Fibroblast of skin of left biceps (primary cell): ENCODE measurements around the gene GHR.
"Not testable (repeated sequence)": the region's sequence is repeated elsewhere in the genome, so short reads cannot be mapped to it uniquely, and the experiment has no call there.

Source experiments
- DNase-seq, 2 experiments: peaks; one replicate each; pipeline ENCODE4 v3.0.0-alpha.2; 2013; ENCODE audit warnings: low read depth in 2 of 2

Gene GHR

DNA sequence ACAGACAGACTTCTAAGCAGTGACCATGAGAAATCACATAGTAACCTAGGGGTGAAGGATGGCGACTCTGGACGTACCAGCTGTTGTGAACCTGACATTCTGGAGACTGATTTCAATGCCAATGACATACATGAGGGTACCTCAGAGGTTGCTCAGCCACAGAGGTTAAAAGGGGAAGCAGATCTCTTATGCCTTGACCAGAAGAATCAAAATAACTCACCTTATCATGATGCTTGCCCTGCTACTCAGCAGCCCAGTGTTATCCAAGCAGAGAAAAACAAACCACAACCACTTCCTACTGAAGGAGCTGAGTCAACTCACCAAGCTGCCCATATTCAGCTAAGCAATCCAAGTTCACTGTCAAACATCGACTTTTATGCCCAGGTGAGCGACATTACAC lies 295.4 kb downstream of the GHR start:
- no peak for DNase-seq

DNA sequence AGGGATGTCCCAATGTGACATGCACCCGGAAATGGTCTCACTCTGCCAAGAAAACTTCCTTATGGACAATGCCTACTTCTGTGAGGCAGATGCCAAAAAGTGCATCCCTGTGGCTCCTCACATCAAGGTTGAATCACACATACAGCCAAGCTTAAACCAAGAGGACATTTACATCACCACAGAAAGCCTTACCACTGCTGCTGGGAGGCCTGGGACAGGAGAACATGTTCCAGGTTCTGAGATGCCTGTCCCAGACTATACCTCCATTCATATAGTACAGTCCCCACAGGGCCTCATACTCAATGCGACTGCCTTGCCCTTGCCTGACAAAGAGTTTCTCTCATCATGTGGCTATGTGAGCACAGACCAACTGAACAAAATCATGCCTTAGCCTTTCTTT lies 295.8 kb downstream of the GHR start:
- DNase-seq = no peak

DNA sequence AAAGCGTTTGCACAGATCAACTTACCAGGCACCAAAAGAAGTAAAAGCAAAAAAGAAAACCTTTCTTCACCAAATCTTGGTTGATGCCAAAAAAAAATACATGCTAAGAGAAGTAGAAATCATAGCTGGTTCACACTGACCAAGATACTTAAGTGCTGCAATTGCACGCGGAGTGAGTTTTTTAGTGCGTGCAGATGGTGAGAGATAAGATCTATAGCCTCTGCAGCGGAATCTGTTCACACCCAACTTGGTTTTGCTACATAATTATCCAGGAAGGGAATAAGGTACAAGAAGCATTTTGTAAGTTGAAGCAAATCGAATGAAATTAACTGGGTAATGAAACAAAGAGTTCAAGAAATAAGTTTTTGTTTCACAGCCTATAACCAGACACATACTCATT lies 297.0 kb downstream of the GHR start:
- DNase-seq = no peak

DNA sequence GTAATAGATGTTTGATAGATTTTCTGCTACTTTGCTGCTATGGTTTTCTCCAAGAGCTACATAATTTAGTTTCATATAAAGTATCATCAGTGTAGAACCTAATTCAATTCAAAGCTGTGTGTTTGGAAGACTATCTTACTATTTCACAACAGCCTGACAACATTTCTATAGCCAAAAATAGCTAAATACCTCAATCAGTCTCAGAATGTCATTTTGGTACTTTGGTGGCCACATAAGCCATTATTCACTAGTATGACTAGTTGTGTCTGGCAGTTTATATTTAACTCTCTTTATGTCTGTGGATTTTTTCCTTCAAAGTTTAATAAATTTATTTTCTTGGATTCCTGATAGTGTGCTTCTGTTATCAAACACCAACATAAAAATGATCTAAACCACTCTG lies 298.2 kb downstream of the GHR start:
- DNase-seq = no peak

DNA sequence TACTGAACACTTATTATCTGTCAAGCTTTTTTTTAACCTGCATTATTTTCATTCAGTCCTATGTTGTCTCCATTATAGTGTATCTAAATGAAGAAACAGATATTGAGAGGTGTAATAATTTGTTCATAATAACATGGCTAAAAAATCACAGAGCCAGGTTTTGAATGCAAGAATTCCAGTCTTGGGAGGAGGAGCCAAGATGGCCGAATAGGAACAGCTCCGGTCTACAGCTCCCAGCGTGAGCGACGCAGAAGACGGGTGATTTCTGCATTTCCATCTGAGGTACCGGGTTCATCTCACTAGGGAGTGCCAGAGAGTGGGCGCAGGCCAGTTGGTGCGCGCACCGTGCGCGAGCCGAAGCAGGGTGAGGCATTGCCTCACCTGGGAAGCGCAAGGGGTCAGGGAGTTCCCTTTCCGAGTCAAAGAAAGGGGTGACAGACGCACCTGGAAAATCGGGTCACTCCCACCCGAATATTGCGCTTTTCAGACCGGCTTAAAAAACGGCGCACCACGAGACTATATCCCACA lies 311.4 kb downstream of the GHR start:
- not testable (repeated sequence) for DNase-seq

DNA sequence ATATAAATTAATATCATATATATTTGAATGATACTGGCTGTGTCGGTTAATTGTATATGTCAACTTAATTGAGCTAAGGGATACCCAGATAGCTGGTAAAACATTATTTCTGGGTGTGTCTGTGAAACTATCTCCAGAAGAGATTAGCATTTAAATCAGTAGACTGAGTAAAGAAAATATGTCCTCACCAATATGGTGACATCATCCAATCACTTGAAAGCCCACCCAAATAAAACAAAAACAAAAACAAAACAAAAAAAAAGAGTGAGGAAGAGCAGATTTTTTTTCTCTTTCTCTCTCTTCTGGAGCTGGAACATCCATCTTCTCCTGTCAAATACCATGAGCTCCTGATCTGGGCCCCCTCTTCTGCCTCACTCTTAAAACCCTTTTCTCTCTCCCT lies 317.7 kb downstream of the GHR start:
- no peak for DNase-seq

DNA sequence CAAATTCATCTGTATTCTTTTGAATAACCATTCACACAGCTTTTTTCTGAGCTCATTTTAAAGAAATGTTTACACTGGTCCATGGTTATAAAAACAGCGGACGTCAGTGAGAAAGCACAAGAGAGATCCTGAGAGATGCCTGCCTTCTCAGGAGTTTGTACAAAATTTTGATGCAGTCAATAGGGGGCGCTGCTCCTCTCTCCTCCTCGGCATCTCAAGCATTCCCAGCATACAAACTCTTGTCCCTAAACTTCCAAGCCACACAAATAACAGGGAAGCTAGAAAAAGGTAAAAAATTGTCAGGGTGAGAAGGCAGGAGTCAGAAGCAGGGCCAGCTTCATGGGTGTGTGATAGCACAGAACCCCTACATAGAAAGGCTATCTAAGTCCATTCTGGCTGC lies 322.2 kb downstream of the GHR start:
- DNase-seq = no peak

DNA sequence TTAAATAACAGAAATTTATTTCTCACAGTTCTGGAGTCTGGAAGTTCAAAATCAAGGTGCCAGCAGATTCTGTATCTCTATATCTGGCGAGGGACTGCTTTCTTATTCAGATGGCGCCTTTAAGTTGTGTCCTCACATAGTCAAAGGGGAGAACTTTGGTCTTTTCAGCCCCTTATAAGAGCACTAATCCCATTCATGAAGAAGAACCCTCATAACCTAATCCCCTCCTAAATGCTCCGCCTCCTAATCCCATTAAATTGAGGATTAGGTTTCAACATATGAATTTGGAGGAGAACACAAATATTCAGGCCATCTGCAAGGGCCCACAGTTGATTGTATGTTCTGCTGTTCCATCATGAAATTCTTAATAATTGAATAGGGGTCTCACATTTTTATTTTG lies 322.6 kb downstream of the GHR start:
- DNase-seq = no peak

DNA sequence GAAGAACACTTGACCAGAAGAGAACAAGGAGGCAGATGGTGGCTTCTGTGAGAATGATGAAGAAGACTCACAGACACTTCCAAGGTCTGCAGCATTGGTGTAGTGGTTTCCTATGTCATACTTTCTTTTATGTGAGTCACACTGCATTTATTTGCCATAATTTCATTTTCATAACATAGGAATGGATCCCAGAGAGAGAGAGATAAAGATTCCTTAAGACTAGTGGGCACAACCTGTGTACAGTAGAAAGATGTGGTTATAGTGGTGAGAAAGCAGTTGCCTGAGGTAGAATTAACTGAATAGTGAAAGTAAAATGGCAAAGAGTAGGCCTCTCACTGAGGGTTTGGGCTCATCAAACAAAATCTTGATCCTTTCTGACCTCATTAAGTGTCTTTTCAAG lies 325.8 kb downstream of the GHR start:
- DNase-seq = no peak

DNA sequence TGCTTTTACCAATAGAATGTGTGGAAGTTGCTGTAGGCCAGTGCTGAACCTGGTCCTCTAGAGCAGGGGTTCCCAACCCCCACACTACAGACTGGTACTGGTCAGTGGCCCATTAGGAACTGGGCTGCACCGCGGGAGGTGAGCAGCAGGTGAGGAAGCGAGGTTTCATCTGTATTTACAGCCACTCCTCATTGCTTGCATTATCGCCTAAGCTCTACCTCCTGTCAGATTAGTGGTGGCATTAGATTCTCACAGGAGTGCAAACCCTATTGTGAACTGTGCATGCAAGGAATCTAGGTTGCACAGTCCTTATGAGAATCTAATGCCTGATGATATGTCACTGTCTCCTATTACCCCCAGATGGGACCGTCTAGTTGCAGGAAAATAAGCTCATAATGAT lies 327.3 kb downstream of the GHR start:
- no peak for DNase-seq

DNA sequence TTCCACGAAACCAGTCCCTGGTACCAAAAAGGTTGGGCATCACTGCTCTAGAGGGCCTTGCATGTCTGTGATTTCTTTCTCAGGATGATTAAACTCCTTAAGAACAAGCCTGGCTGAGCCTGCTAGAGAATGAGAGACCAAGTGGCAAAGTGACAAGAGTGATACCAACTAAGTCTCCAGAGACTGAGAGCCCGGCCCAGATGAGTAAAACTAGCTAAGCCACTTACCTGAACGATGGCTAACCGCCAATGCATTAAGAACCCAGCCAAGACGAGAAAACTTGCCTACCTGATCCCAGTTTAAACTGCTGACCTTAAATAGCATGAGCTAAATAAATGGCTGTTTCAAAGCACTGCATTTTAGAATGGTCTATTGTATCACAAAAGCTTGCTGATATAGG lies 327.8 kb downstream of the GHR start:
- DNase-seq = no peak

DNA sequence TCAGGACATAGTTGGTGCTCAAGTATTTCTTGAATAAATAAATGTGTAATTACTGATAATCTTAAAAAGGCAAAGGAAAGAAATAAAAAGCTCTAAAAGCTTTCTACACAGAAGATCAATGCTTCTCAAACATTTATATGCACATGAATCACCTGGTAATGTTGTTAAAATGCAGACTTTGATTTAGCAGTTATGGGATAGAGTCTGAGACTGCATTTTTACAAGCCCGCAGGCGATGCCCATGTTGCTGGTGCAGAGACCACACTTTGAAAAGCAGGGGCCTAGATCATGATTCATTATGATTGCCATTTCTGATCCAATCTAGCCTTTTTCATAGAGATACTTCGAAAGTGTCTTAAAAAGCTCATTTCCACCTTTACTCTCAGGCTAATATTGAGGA lies 329.9 kb downstream of the GHR start:
- no peak for DNase-seq

DNA sequence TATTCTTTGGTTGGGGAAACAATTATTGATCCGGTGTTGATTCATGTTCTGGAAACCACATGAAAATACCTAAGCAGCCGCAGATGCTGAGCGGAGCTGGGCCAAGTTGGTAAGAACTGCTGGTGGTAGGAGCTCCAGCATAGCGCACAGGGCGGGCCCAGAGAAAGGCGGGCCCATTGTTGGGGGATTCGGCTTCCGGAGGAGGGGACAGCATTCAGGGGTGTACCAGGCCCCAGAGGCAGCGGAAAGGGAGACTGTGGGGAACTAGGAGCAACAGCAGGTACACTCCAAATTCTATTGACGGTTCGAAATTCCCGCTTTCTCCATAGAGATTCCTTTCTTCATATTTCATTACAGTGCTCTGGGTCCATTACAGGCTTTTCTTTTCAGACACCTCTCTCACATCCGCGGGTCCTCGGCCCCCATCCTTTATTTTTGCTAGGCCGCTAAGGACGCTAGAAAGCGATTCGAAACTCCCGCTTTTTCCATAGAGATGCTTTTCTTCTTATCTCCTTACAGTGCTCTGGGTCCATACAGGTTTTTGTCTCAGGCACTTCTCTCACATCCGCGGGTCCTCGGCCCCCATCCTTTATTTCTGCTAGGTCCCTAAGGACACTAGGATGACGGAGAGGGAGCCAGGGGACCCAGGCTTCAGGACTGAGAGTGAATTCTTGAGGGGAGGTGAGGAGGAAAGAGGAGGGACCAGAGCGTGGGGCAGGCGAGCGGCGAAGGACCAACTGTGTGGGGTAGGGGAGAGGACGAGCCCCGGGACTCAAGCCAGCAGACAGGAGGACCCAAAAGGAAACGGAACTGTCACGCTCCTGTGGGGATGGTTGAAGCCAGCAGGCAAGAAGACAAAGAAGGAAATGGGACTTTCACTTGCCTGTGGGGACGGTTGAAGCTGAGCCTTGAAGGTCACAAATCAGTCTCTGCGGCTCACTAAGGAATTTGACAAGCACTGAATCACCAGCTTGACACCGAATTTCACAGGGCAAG lies 333.7 kb downstream of the GHR start, which contains the start of gene CCDC152:
CCDC152 (plus strand) TSS at position 213 of the 996 bp plus-strand sequence. CDS start 2,304 bp downstream, outside the sequence.
- peak in 1 of 2 experiments; percentile 15 for DNase-seq

DNA sequence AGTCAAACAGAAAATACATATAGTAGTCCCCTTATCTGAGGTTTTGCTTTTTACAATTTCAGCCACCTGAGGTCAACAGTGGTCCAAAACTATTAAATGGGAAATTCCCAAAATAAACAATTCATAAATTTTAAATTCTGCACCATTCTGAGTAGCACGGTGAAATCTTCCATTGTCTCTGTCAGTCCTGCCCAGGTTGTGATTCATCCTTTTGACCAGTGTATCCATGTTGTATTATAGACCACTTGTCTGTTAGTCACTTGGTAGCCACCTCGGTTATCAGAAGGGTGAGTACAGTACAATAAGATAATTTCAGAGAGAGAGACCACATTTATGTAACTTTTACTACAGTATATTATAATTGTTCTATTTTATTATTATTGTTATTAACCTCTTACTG lies 336.2 kb downstream of the GHR start:
- no peak for DNase-seq

DNA sequence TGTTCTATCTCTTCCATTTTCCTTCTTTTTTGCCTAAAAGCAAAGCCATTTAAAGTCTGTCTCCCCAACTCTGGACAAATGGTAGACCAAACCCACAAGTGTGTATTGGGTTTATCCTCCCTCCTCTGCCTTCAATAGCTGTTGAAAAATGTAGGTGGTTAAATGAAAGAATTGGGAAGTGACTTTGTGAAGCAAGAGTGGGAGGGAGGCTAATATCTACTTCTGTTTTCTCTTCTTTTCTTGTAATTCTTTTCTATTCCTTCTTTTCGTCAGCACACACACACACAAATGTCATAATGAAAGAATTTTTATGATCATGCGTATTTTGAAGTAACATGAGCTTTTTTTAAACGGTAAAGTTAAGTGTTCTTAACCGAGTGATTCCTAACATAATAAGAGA lies 337.2 kb downstream of the GHR start:
- DNase-seq = no peak

DNA sequence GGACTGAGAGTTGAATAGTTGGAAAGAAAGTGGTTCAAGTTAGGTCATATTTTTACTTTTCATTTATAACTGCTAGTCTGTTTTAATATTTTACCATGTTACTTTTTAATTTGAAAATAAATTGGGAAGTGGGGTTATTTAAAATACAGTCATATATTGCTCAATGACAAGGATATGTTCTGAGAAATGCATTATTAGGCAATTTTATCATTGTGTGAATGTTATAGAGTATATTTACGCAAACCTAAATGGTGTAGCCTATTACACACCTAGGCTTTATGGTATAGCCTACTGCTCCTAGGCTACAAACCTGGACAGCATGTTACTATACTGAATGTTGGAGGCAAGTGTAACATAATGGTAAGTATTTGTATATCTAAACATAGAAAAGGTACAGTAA lies 338.6 kb downstream of the GHR start:
- DNase-seq = no peak

DNA sequence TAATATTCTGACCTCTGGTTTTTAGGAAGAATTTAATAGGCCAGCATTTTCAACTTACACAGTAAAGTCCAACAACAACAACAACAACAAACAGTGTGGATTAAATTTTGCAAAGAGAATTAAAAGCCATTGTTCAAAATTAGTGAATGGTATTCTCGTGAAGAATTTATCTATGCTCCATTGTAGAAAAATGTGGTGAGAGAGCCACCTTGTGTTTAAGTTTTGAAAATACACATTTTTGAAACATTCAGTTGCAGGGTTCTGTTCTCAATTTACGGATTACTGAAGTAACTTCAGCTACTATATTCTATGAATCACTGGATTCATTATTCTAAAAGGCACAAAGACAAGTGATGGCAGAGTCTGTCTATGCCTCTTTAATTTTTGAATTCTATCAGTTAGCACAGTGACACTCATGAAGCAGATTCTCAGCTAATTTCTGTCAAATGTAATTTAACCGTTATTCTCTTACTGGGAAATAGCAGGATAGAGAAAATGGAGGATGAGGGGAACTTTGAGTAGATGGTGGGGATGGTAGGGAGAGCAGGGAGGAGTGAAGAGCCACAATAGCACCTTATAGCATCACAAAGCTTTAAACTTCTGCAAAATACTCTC lies 344.4 kb downstream of the GHR start:
- DNase-seq = no peak

DNA sequence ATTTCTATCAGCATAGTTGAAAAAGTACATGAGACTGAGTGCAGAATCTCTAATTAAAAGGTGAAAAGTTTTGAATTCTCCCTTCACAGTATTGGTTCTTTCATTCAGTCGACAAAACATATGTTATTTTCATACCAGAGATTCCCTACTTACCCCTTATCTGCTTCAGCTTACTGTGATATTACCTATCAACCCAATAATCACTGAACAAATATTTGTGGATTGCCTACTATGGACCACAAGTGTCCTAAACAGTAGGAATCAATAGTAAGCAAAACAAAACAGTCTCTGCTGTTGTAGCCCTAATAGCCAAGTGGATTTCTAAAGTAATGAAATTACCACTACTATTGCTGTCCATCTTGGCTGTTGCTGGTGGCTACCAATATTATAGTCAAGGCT lies 344.9 kb downstream of the GHR start:
- DNase-seq = no peak

DNA sequence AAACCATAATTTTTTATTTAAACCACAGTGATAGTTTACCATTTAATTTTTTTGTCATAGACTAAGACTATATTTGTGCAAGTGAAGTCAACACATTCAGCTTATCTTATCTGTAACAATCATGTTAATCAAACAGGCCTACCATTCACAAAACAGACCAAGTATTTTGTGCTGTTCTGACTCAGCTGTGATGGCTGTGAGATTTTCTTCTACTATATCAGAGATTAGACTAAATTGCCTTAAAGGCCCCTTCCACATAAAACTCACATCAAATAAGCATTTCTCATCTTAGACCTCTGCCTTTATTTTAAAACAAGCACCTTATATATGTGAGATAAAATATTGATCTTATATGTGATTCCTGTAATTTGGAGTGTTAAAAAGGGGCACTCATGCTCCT lies 346.8 kb downstream of the GHR start:
- no peak for DNase-seq
